ENCODE results near the gene ADSS2. TPM values are rescaled to one million over a fixed set of nuclear protein-coding genes. Genes with fewer than 3 reads are reported as not detected.

Gene ADSS2
- total RNA-seq, 1 donor: 52.8 TPM

GRCh38 chr1:244454412-244454811, 2.7 kb upstream of the ADSS2 start:
- peaks cover 19% of the 10 kb centered on the region for H3K4me1 ChIP-seq (ENCODE audit: insufficient read depth, low read length)
- no peaks in the 10 kb centered on the region for H4K20me1 ChIP-seq (ENCODE audit: insufficient read depth, low read length)
- peak overlapping the region; percentile 69 for H2AFZ ChIP-seq (ENCODE audit: low read length)
- H3K27ac ChIP-seq (ENCODE audit: low read depth, low read length): no peak overlapping the region
- peak overlapping the region; percentile 48 for H3K4me2 ChIP-seq (ENCODE audit: insufficient read depth, low read length)
- H3K4me3 ChIP-seq (ENCODE audit: insufficient read depth, low read length): peak overlapping the region; percentile 14
- H3K9me3 ChIP-seq (ENCODE audit: low read depth, low read length): no peaks in the 10 kb centered on the region
- TF ChIP-seq CTCF (IDR thresholded peaks at IDR 0.05; ENCODE audit: extremely low read depth, low read depth, low read length): no peak
- H3K79me2 ChIP-seq (ENCODE audit: insufficient read depth, low read length): peaks cover 20% of the 10 kb centered on the region
- DNase-seq (ENCODE audit: insufficient read length, low spot score, missing footprints): no peak
- H3K27me3 ChIP-seq (ENCODE audit: insufficient read depth, low read length): no peaks in the 10 kb centered on the region
- H3K36me3 ChIP-seq (ENCODE audit: insufficient read depth, low read length): peaks cover 6% of the 10 kb centered on the region

GRCh38 chr1:244451951-244452795, 464 bp upstream of the ADSS2 start:
- H4K20me1 ChIP-seq (ENCODE audit: insufficient read depth, low read length): no peaks in the 10 kb centered on the region
- peak overlapping the region; percentile 87 for H2AFZ ChIP-seq (ENCODE audit: low read length)
- H3K4me2 ChIP-seq (ENCODE audit: insufficient read depth, low read length): peak overlapping the region; percentile 78
- H3K79me2 ChIP-seq (ENCODE audit: insufficient read depth, low read length): peaks cover 42% of the 10 kb centered on the region
- peaks cover 9% of the 10 kb centered on the region for H3K36me3 ChIP-seq (ENCODE audit: insufficient read depth, low read length)
- H3K27me3 ChIP-seq (ENCODE audit: insufficient read depth, low read length): no peaks in the 10 kb centered on the region
- peak; percentile 96 for DNase-seq (ENCODE audit: insufficient read length, low spot score, missing footprints)
- H3K9me3 ChIP-seq (ENCODE audit: low read depth, low read length): no peaks in the 10 kb centered on the region
- H3K27ac ChIP-seq (ENCODE audit: low read depth, low read length): peak overlapping the region; percentile 9
- H3K4me1 ChIP-seq (ENCODE audit: insufficient read depth, low read length): peaks cover 30% of the 10 kb centered on the region
- H3K4me3 ChIP-seq (ENCODE audit: insufficient read depth, low read length): peak overlapping the region; percentile 94
- TF ChIP-seq CTCF (IDR thresholded peaks at IDR 0.05; ENCODE audit: extremely low read depth, low read depth, low read length): peak; percentile 56

- Histone ChIP-seq H3K9me3 (ENCODE audit: low read depth, low read length) (no peaks in the 10 kb centered on the region), H3K79me2 (ENCODE audit: insufficient read depth, low read length) (peaks cover 55% of the 10 kb centered on the region), H2AFZ (ENCODE audit: low read length) (peak overlapping the region; percentile 84), H3K4me1 (ENCODE audit: insufficient read depth, low read length) (peaks cover 31% of the 10 kb centered on the region), H4K20me1 (ENCODE audit: insufficient read depth, low read length) (no peaks in the 10 kb centered on the region), H3K27ac (ENCODE audit: low read depth, low read length) (peak overlapping the region; percentile 89), H3K27me3 (ENCODE audit: insufficient read depth, low read length) (no peaks in the 10 kb centered on the region), H3K36me3 (ENCODE audit: insufficient read depth, low read length) (peaks cover 9% of the 10 kb centered on the region), H3K4me3 (ENCODE audit: insufficient read depth, low read length) (peak overlapping the region; percentile 94), H3K4me2 (ENCODE audit: insufficient read depth, low read length) (peak overlapping the region; percentile 86)
- no peak for TF ChIP-seq CTCF (IDR thresholded peaks at IDR 0.05; ENCODE audit: extremely low read depth, low read depth, low read length)
- peak; percentile 90 for DNase-seq (ENCODE audit: insufficient read length, low spot score, missing footprints)
Measured at GRCh38 chr1:244450597-244451538, 841 bp downstream of the ADSS2 start.

Measured in osteoblast (primary cell).